Measurements from ENCODE around the gene COBL. TPM values are rescaled to one million over a fixed set of nuclear protein-coding genes. Genes with fewer than 3 reads are reported as not detected.

The COBL gene
- total RNA-seq, 4 donors from 2014 or later = 50.2 to 156 (median 65.1) TPM

- no peak for TF ChIP-seq EP300 (IDR thresholded peaks at IDR 0.05)
- no peak for TF ChIP-seq POLR2A (IDR thresholded peaks at IDR 0.05)
- TF ChIP-seq POLR2AphosphoS5 (IDR thresholded peaks at IDR 0.05) = no peak
- no peak for TF ChIP-seq CTCF (IDR thresholded peaks at IDR 0.05)
- H3K9me3 ChIP-seq = no peaks in the 10 kb centered on the region
- no peaks in the 10 kb centered on the region for H3K27me3 ChIP-seq
- H3K4me3 ChIP-seq = no peak overlapping the region
- WGBS = 72% methylated on average over 5 of the region's 5 CpGs
- H3K27ac ChIP-seq = no peak overlapping the region
- no peaks in the 10 kb centered on the region for H3K4me1 ChIP-seq
- no peak for DNase-seq (ENCODE audit: low spot score in 2 of 2)
- H3K36me3 ChIP-seq = no peaks in the 10 kb centered on the region
Measured at GRCh38 chr7:51060536-51060935, 256.1 kb downstream of the COBL start.

- Histone ChIP-seq H3K9me3 (no peaks in the 10 kb centered on the region), H3K36me3 (no peaks in the 10 kb centered on the region), H3K4me3 (no peak overlapping the region), H3K27ac (no peak overlapping the region), H3K27me3 (no peaks in the 10 kb centered on the region), H3K4me1 (no peaks in the 10 kb centered on the region)
- TF ChIP-seq CTCF (IDR thresholded peaks at IDR 0.05) (no peak), POLR2A (IDR thresholded peaks at IDR 0.05) (no peak), POLR2AphosphoS5 (IDR thresholded peaks at IDR 0.05) (no peak), EP300 (IDR thresholded peaks at IDR 0.05) (no peak)
- 58% methylated on average over 9 of the region's 9 CpGs for WGBS
- no peak for DNase-seq (ENCODE audit: low spot score in 2 of 2)
Measured at GRCh38 chr7:51059504-51060142, 257.0 kb downstream of the COBL start.

GRCh38 chr7:51058764-51059163 lies 257.8 kb downstream of the COBL start:
- no peaks in the 10 kb centered on the region for H3K9me3 ChIP-seq
- WGBS = 91% methylated on average over 12 of the region's 12 CpGs
- no peaks in the 10 kb centered on the region for H3K27me3 ChIP-seq
- DNase-seq (ENCODE audit: low spot score in 2 of 2) = no peak
- TF ChIP-seq CTCF (IDR thresholded peaks at IDR 0.05) (no peak), POLR2A (IDR thresholded peaks at IDR 0.05) (no peak), POLR2AphosphoS5 (IDR thresholded peaks at IDR 0.05) (no peak), EP300 (IDR thresholded peaks at IDR 0.05) (no peak)
- no peaks in the 10 kb centered on the region for H3K36me3 ChIP-seq
- no peak overlapping the region for H3K27ac ChIP-seq
- no peak overlapping the region for H3K4me3 ChIP-seq
- no peaks in the 10 kb centered on the region for H3K4me1 ChIP-seq

GRCh38 chr7:51055039-51055840 lies 261.4 kb downstream of the COBL start:
- Histone ChIP-seq H3K27ac (no peak overlapping the region), H3K27me3 (no peaks in the 10 kb centered on the region), H3K9me3 (no peaks in the 10 kb centered on the region), H3K4me3 (no peak overlapping the region), H3K36me3 (no peaks in the 10 kb centered on the region), H3K4me1 (no peaks in the 10 kb centered on the region)
- WGBS = 90% methylated on average over 22 of the region's 22 CpGs
- no peak for DNase-seq (ENCODE audit: low spot score in 2 of 2)
- no peak for TF ChIP-seq CTCF (IDR thresholded peaks at IDR 0.05)
- TF ChIP-seq EP300 (IDR thresholded peaks at IDR 0.05) = no peak
- no peak for TF ChIP-seq POLR2A (IDR thresholded peaks at IDR 0.05)
- TF ChIP-seq POLR2AphosphoS5 (IDR thresholded peaks at IDR 0.05) = no peak

GRCh38 chr7:51054231-51054630 lies 262.4 kb downstream of the COBL start:
- no peaks in the 10 kb centered on the region for H3K36me3 ChIP-seq
- H3K27ac ChIP-seq = no peak overlapping the region
- no peak overlapping the region for H3K4me3 ChIP-seq
- H3K9me3 ChIP-seq = no peaks in the 10 kb centered on the region
- TF ChIP-seq POLR2A (IDR thresholded peaks at IDR 0.05) = no peak
- no peak for TF ChIP-seq POLR2AphosphoS5 (IDR thresholded peaks at IDR 0.05)
- no peak for TF ChIP-seq CTCF (IDR thresholded peaks at IDR 0.05)
- TF ChIP-seq EP300 (IDR thresholded peaks at IDR 0.05) = no peak
- DNase-seq (ENCODE audit: low spot score in 2 of 2) = no peak
- no peaks in the 10 kb centered on the region for H3K4me1 ChIP-seq
- H3K27me3 ChIP-seq = no peaks in the 10 kb centered on the region
- WGBS = 91% methylated on average over 8 of the region's 8 CpGs

All from suprapubic skin (tissue), 4 donors.